Mesothelial cell of epicardium (in vitro differentiated cells): ENCODE measurements around the gene GRIK2. TPM values are rescaled to one million over a fixed set of nuclear protein-coding genes. Genes with fewer than 3 reads are reported as not detected.

Source experiments
- DNase-seq, 2 experiments: peaks; one replicate each; pipeline ENCODE4 v3.0.0; 2021; ENCODE audit warnings: low spot score in 2 of 2; ENCODE audit not compliant: unreplicated experiment in 2 of 2
- H3K27ac Mint-ChIP-seq: 2 replicates; pipeline ENCODE4 v1.8.0; 2021; ENCODE audit warnings: mixed read lengths
- H3K27me3 Mint-ChIP-seq: 2 replicates; pipeline ENCODE4 v1.8.0; 2021; ENCODE audit warnings: low read depth, mixed read lengths
- H3K36me3 Mint-ChIP-seq: 2 replicates; pipeline ENCODE4 v1.8.0; 2021; ENCODE audit warnings: mixed read lengths
- H3K4me1 Mint-ChIP-seq: 2 replicates; pipeline ENCODE4 v1.8.0; 2021; ENCODE audit warnings: mixed read lengths
- H3K4me3 Mint-ChIP-seq: 2 replicates; pipeline ENCODE4 v1.8.0; 2021; ENCODE audit warnings: mild to moderate bottlenecking, moderate library complexity, mixed read lengths
- H3K9me3 Mint-ChIP-seq: 2 replicates; pipeline ENCODE4 v1.8.0; 2021; ENCODE audit warnings: mixed read lengths
- total RNA-seq: library from RNA; stranded (reverse); gene quantifications from 3 replicates; pipeline ENCODE4 v1.2.1, GENCODE V29; 2021
- TF ChIP-seq, protein P1 (sequence below): fragments of 200-600 bp; sonication (generic); IDR thresholded peaks from one replicate; pipeline ENCODE4 v1.5.0; 2021; ENCODE audit warnings: antibody characterized with exemption; ENCODE audit not compliant: unreplicated experiment

The GRIK2 gene
- total RNA-seq, 1 donor from 2014 or later = 3.2 TPM

DNA sequence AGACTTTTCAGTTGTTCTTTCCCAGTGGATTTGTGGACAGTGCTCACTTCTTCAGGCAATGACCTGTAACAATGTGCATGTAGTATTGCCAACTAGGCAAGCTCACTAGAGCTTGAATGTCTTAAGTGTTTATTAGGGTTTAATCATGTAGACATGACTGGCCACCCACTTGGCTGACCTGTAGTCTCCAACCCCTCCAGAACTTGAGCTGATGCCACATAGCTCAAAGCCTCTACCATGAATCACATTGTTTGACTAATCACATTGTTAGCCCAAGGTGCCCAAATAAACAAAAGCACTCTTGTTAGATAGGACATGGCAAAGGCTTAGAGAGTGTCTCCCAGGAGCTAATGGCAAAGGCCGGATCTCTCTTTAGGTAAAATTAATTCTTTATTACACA, 272.7 kb downstream of the GRIK2 start:
- DNase-seq = no peak
- Mint-ChIP-seq H3K36me3 (no peaks in the 10 kb centered on the region), H3K27ac (no peak overlapping the region), H3K9me3 (peaks cover 5% of the 10 kb centered on the region), H3K27me3 (no peaks in the 10 kb centered on the region), H3K4me1 (no peaks in the 10 kb centered on the region), H3K4me3 (no peak overlapping the region)
- TF ChIP-seq, protein P1, sequence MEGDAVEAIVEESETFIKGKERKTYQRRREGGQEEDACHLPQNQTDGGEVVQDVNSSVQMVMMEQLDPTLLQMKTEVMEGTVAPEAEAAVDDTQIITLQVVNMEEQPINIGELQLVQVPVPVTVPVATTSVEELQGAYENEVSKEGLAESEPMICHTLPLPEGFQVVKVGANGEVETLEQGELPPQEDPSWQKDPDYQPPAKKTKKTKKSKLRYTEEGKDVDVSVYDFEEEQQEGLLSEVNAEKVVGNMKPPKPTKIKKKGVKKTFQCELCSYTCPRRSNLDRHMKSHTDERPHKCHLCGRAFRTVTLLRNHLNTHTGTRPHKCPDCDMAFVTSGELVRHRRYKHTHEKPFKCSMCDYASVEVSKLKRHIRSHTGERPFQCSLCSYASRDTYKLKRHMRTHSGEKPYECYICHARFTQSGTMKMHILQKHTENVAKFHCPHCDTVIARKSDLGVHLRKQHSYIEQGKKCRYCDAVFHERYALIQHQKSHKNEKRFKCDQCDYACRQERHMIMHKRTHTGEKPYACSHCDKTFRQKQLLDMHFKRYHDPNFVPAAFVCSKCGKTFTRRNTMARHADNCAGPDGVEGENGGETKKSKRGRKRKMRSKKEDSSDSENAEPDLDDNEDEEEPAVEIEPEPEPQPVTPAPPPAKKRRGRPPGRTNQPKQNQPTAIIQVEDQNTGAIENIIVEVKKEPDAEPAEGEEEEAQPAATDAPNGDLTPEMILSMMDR = no peak

DNA sequence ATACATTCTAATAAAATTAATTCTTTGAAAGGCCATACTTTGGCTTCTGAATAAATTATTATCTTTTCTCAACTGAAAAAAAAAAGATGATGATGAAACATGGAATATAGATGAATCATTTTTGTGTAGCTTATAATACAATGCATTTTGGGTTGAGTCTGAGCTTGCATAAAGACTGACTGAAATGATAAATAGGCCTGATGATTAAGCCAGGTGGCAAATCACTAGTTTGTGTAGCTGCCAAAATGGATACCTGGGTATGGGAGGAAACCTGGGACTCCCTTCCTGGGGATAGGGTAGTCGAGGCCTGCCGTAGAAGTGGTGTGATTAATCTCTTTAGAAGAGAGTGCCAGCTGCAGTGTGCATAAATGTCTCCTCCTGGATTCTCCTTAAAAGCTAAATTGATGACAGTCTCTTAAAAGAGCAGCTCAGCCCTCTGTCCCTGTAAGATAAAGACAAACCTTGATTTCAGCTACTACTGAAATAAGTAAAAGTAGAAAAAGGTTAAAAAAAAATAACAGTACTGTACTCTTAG, 275.1 kb downstream of the GRIK2 start:
- no peak overlapping the region for H3K27ac Mint-ChIP-seq
- no peaks in the 10 kb centered on the region for H3K4me1 Mint-ChIP-seq
- peaks cover 5% of the 10 kb centered on the region for H3K9me3 Mint-ChIP-seq
- no peak for DNase-seq
- no peaks in the 10 kb centered on the region for H3K36me3 Mint-ChIP-seq
- peaks cover 2% of the 10 kb centered on the region for H3K27me3 Mint-ChIP-seq
- TF ChIP-seq, protein P1 = no peak
- H3K4me3 Mint-ChIP-seq = no peak overlapping the region

DNA sequence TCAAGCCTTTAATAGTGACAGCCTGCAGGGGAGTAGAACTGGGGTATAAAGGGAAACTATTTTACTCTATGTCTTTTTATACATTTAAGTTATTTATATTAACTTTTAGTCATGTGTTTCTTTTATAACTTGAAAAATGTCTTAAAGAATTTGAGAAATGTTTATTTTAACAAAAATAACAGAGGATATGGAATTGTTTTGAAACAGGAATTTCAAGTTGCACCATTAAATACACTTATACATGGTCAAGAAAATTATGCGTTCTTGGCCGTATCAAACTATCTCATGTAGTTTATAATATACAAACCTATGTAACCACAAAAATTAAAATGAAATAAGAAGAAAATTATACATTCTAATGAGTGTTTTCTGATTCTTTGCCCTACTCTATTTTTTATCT, 282.7 kb downstream of the GRIK2 start:
- DNase-seq = no peak
- H3K4me3 Mint-ChIP-seq = no peak overlapping the region
- TF ChIP-seq, protein P1 = no peak

DNA sequence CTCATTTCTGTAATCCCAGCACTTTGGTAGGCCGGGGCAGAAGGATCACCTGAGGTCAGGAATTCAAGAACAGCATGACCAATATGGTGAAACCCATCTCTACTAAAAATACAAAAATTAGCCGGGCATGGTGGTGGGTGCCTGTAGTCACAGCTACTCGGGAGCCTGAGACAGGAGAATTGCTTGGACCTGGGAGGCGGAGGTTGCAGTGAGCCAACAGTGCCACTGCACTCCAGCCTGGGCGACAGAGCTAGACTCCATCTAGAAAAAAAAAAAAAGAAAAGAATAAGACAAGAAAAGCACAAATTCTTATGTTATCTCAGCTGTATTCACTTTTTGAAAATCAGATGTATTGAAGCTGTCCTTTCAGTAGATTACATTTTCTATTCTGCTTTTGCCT, 289.4 kb downstream of the GRIK2 start:
- Mint-ChIP-seq H3K27me3 (no peaks in the 10 kb centered on the region), H3K27ac (no peak overlapping the region), H3K4me3 (no peak overlapping the region), H3K9me3 (no peaks in the 10 kb centered on the region), H3K4me1 (peaks cover 3% of the 10 kb centered on the region), H3K36me3 (no peaks in the 10 kb centered on the region)
- no peak for DNase-seq
- TF ChIP-seq, protein P1 = no peak

More for the DNA sequence above, 282.7 kb downstream of the GRIK2 start:
- Mint-ChIP-seq H3K4me1 (peaks cover 2% of the 10 kb centered on the region), H3K27ac (no peak overlapping the region), H3K9me3 (no peaks in the 10 kb centered on the region), H3K36me3 (no peaks in the 10 kb centered on the region), H3K27me3 (peaks cover 2% of the 10 kb centered on the region)

DNA sequence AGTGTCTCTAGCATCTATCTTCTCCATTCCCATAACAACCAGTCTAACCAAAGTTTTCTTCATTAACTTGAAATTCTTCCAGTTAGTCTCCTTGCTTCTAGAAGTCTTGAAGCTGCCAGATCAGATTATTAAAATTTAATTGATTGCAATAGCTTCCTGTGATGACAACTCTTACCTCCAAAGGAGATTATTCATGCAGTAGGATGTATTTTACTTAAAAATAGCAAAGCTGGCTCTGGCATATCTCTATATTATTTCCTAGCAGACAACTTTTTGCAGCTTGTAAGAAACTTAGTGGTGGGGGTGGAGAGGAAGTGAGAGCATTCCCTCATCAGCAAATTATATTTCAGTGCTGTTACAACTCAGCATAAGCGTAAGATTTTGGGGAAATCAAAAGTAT, 290.4 kb downstream of the GRIK2 start:
- H3K27me3 Mint-ChIP-seq = no peaks in the 10 kb centered on the region
- H3K4me3 Mint-ChIP-seq = no peak overlapping the region
- TF ChIP-seq, protein P1 = no peak
- no peaks in the 10 kb centered on the region for H3K9me3 Mint-ChIP-seq
- no peak overlapping the region for H3K27ac Mint-ChIP-seq
- H3K4me1 Mint-ChIP-seq = peaks cover 2% of the 10 kb centered on the region
- no peak for DNase-seq
- no peaks in the 10 kb centered on the region for H3K36me3 Mint-ChIP-seq

DNA sequence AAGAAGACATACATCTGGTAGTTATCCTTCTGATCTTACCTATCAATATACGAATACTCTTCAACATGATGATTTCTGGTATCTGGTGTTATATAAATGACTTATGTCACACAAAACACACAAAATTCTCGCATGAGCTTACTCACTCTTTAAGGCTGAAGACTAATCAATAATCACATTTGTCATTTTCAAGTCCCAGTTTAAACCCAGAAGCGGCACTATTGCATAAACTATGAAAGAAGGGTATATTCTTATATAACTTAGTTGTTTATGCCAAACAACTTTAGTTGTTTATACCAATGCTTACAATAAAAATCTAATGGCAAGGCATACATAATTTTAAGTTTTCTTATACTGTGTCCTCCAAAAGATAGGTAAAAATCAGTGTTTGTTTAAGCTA, 293.1 kb downstream of the GRIK2 start:
- TF ChIP-seq, protein P1 = no peak
- DNase-seq = no peak
- H3K27ac Mint-ChIP-seq = no peak overlapping the region
- no peaks in the 10 kb centered on the region for H3K27me3 Mint-ChIP-seq
- no peaks in the 10 kb centered on the region for H3K36me3 Mint-ChIP-seq
- H3K9me3 Mint-ChIP-seq = no peaks in the 10 kb centered on the region
- no peak overlapping the region for H3K4me3 Mint-ChIP-seq
- peaks cover 2% of the 10 kb centered on the region for H3K4me1 Mint-ChIP-seq
